Mammary epithelial cell (primary cell): ENCODE measurements around the gene CD1D.

Source experiments
- CTCF ChIP-seq, 2 donors: IDR thresholded peaks in 1 of 2; conservative IDR thresholded peaks in 1 of 2; 2 replicates each; pipeline ENCODE4 v1.5.1; 2011 to 2012; ENCODE audit warnings: inconsistent platforms in 2 of 2, low read length in 2 of 2, mild to moderate bottlenecking in 2 of 2, control low read depth in 1 of 2, low read depth in 1 of 2; ENCODE audit not compliant: insufficient read depth in 1 of 2; ENCODE audit errors: extremely low read depth in 1 of 2
- EZH2 ChIP-seq: IDR thresholded peaks from 2 replicates; pipeline ENCODE4 v1.6.1; 2012; ENCODE audit warnings: low read length, inconsistent platforms, borderline replicate concordance

- TF ChIP-seq CTCF (conservative IDR thresholded peaks at IDR 0.05 in 1 of 2, IDR thresholded peaks at IDR 0.05 in 1 of 2; ENCODE audit: extremely low read depth in 1 of 2, insufficient read depth in 1 of 2, low read depth in 1 of 2, low read length in 2 of 2) (no peak), EZH2 (no peak)
Observed at GRCh38 chr1:158185770-158186169, 5.1 kb downstream of the CD1D start.
